ENCODE data around the gene DYNLRB1.
"Not testable (repeated sequence)": the region's sequence is repeated elsewhere in the genome, so short reads cannot be mapped to it uniquely, and the experiment has no call there.

Gene DYNLRB1

GRCh38 chr20:34495307-34495706 is 20.9 kb upstream of the DYNLRB1 start:
- Mint-ChIP-seq H3K4me3 (no peak overlapping the region), H3K9me3 (peaks cover 10% of the 10 kb centered on the region), H3K27ac (peak overlapping the region; percentile 26), H3K27me3 (no peaks in the 10 kb centered on the region), H3K36me3 (peaks cover 55% of the 10 kb centered on the region), H3K4me1 (peaks cover 13% of the 10 kb centered on the region)
- DNase-seq (ENCODE audit: low spot score in 2 of 2), result no peak
- ATAC-seq (ENCODE audit: low read depth), result no peak

DNA sequence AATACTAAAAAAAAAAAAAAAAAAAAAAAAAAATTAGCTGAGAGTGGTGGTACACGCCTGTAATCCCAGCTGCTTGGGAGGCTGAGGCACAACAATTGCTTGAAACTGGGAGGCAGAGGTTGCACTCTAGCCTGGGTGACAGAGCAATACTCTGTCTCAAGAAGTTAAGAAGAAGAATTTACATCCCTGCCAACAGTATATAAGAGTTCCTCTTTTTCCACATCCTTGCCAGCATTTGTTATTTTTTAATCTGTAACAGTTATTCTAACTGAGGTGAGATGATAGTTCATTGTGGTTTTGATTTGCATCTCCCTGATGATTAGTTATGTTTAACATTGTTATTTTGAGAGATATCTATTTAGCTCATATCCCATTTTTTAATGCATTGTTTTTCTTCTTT is 20.3 kb upstream of the DYNLRB1 start:
- H3K4me3 Mint-ChIP-seq, result no peak overlapping the region
- no peaks in the 10 kb centered on the region for H3K27me3 Mint-ChIP-seq
- H3K27ac Mint-ChIP-seq, result peak overlapping the region; percentile 26
- H3K9me3 Mint-ChIP-seq, result peaks cover 12% of the 10 kb centered on the region
- no peak for DNase-seq (ENCODE audit: low spot score in 2 of 2)
- ATAC-seq (ENCODE audit: low read depth), result peak; percentile 46
- peaks cover 58% of the 10 kb centered on the region for H3K36me3 Mint-ChIP-seq
- peaks cover 13% of the 10 kb centered on the region for H3K4me1 Mint-ChIP-seq

DNA sequence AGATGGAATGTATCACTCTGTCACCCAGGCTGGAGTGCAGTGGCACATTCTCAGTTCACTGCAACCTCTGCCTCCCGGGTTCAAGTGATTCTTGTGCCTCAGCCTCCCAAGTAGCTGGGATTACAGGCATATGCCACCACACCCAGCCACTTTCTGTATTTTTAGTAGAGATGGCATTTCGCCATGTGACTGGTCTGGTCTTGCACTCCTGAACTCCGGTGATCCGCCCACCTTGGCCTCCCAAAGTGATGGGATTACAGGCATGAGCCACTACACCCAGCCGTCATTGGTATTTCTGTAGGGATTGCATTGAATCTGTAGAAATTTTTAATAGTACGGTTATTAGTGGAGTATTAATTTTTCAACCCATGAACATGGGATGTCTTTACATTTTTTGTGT is 18.6 kb upstream of the DYNLRB1 start:
- not testable (repeated sequence) for H3K27me3 Mint-ChIP-seq; ATAC-seq (ENCODE audit: low read depth); DNase-seq (ENCODE audit: low spot score in 2 of 2); H3K4me3 Mint-ChIP-seq; H3K27ac Mint-ChIP-seq
- Mint-ChIP-seq H3K9me3 (peaks cover 12% of the 10 kb centered on the region), H3K36me3 (peaks cover 62% of the 10 kb centered on the region), H3K4me1 (peaks cover 13% of the 10 kb centered on the region)

- Mint-ChIP-seq H3K4me3 (no peak overlapping the region), H3K36me3 (peaks cover 47% of the 10 kb centered on the region), H3K27ac (no peak overlapping the region), H3K9me3 (peaks cover 12% of the 10 kb centered on the region), H3K27me3 (no peaks in the 10 kb centered on the region), H3K4me1 (peaks cover 4% of the 10 kb centered on the region)
- ATAC-seq (ENCODE audit: low read depth) (no peak), DNase-seq (ENCODE audit: low spot score in 2 of 2) (no peak)
Observed at GRCh38 chr20:34500823-34501222, 15.4 kb upstream of the DYNLRB1 start.

GRCh38 chr20:34506480-34506879 is 9.7 kb upstream of the DYNLRB1 start:
- no peaks in the 10 kb centered on the region for H3K9me3 Mint-ChIP-seq
- H3K36me3 Mint-ChIP-seq, result peaks cover 12% of the 10 kb centered on the region
- H3K27ac Mint-ChIP-seq, result peak overlapping the region; percentile 20
- H3K4me3 Mint-ChIP-seq, result no peak overlapping the region
- ATAC-seq (ENCODE audit: low read depth) (no peak), DNase-seq (ENCODE audit: low spot score in 2 of 2) (no peak)
- no peaks in the 10 kb centered on the region for H3K27me3 Mint-ChIP-seq
- no peaks in the 10 kb centered on the region for H3K4me1 Mint-ChIP-seq

GRCh38 chr20:34507702-34508413 is 8.4 kb upstream of the DYNLRB1 start:
- Mint-ChIP-seq H3K4me1 (no peaks in the 10 kb centered on the region), H3K4me3 (no peak overlapping the region), H3K27ac (no peak overlapping the region), H3K27me3 (no peaks in the 10 kb centered on the region), H3K9me3 (no peaks in the 10 kb centered on the region), H3K36me3 (peaks cover 8% of the 10 kb centered on the region)
- DNase-seq (ENCODE audit: low spot score in 2 of 2) (no peak), ATAC-seq (ENCODE audit: low read depth) (no peak)

DNA sequence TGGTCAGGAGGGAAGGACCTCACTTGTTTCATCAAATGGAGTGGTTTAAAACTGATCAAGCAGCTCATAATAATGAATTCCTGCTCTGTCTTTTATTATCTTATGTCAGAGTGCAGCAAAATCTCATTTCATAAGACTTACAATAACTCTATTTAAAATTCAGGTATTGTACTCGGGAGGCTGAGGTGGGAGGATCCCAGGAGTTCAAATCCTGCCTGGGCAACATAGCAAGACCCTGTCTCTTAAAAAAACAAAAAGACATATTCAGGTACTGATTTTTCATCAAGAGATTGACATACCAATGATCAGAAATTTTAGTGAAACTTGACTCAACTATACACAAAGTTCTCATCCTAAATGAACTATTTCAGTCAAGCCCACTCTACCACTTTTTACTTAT is 5.6 kb upstream of the DYNLRB1 start:
- Mint-ChIP-seq H3K27me3 (no peaks in the 10 kb centered on the region), H3K9me3 (no peaks in the 10 kb centered on the region), H3K4me3 (no peak overlapping the region), H3K36me3 (peaks cover 6% of the 10 kb centered on the region), H3K27ac (peak overlapping the region; percentile 60), H3K4me1 (peaks cover 17% of the 10 kb centered on the region)
- no peak for ATAC-seq (ENCODE audit: low read depth)
- DNase-seq (ENCODE audit: low spot score in 2 of 2), result no peak

DNA sequence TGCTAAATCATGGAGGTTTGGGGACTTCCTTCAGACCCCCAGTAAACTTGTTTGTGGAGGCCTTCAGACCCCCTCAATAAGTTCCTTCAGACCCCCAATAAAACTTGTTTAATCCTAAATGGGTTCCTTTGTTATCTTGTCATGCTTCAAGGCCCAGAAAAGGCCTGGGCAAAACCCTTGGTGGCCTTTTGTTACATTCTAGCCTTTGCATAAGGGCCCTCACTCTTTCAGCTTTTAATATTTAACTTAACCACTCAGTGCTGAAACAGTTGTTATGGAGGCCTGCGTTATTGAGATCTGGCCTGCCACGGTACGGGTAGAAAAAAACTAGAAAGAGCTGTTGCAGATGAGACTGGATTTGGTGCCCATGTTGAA is 4.3 kb upstream of the DYNLRB1 start:
- Mint-ChIP-seq H3K4me1 (peaks cover 17% of the 10 kb centered on the region), H3K27ac (peak overlapping the region; percentile 98), H3K36me3 (peaks cover 4% of the 10 kb centered on the region), H3K4me3 (no peak overlapping the region), H3K9me3 (no peaks in the 10 kb centered on the region), H3K27me3 (no peaks in the 10 kb centered on the region)
- no peak for DNase-seq (ENCODE audit: low spot score in 2 of 2)
- ATAC-seq (ENCODE audit: low read depth), result no peak

GRCh38 chr20:34512266-34512954 is 3.8 kb upstream of the DYNLRB1 start:
- peaks cover 17% of the 10 kb centered on the region for H3K4me1 Mint-ChIP-seq
- peaks cover 4% of the 10 kb centered on the region for H3K36me3 Mint-ChIP-seq
- no peaks in the 10 kb centered on the region for H3K9me3 Mint-ChIP-seq
- H3K27me3 Mint-ChIP-seq, result no peaks in the 10 kb centered on the region
- H3K27ac Mint-ChIP-seq, result peak overlapping the region; percentile 98
- no peak overlapping the region for H3K4me3 Mint-ChIP-seq
- ATAC-seq (ENCODE audit: low read depth) (no peak), DNase-seq (ENCODE audit: low spot score in 2 of 2) (no peak)

- H3K36me3 Mint-ChIP-seq, result peaks cover 4% of the 10 kb centered on the region
- ATAC-seq (ENCODE audit: low read depth), result no peak
- no peak overlapping the region for H3K4me3 Mint-ChIP-seq
- H3K9me3 Mint-ChIP-seq, result no peaks in the 10 kb centered on the region
- no peak for DNase-seq (ENCODE audit: low spot score in 2 of 2)
- peaks cover 20% of the 10 kb centered on the region for H3K4me1 Mint-ChIP-seq
- no peaks in the 10 kb centered on the region for H3K27me3 Mint-ChIP-seq
- peak overlapping the region; percentile 98 for H3K27ac Mint-ChIP-seq
Observed at GRCh38 chr20:34512955-34513419, 3.2 kb upstream of the DYNLRB1 start.

DNA sequence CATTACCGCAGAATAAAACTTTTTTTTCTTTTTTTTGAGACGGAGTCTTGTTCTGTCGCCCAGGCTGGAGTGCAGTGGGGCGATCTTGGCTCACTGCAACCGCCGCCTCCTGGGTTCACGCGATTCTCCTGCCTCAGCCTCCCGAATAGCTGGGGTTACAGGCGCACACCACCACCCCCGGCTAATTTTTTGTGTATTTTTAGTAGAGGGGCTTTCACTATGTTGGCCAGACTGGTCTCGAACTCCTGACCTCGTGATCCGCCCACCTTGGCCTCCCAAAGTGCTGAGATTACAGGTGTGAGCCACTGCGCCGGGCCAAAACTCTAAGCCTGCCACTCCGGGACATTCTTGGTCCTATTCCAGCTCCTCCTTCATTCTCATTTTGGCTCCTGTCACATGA is 2.2 kb upstream of the DYNLRB1 start:
- H3K27me3 Mint-ChIP-seq; H3K36me3 Mint-ChIP-seq; DNase-seq (ENCODE audit: low spot score in 2 of 2); H3K4me3 Mint-ChIP-seq; ATAC-seq (ENCODE audit: low read depth); H3K9me3 Mint-ChIP-seq: not testable (repeated sequence)
- Mint-ChIP-seq H3K4me1 (peaks cover 25% of the 10 kb centered on the region), H3K27ac (peak overlapping the region; percentile 98)

DNA sequence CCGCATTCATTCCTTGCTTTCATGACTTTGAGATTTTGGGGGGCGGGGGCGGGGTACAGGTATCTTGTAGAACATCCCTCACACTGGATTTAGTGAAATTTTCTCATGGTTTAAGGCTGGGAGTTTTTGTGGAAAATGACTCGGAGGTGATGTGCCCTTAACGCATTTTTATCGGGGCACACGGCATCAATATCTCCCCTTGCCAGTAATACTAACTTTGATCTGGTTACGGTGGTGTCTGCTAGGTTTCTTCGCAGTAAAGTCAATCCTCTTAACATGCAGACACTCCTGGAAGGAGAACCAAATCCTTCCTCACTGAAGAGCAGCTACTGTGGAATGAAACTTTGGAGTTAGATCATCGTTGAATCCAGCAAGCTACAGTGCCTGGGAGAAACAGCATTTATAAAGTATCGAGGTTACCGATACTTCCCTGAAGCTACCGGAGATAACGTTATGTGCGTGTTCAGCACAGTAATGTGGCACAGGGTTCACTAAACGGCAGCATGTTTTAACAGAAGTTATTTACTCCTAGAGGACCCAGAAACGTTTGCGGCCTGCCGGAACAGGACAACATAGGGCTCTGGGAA is 1.2 kb upstream of the DYNLRB1 start:
- peak overlapping the region; percentile 99 for H3K4me3 Mint-ChIP-seq
- no peak for DNase-seq (ENCODE audit: low spot score in 2 of 2)
- no peaks in the 10 kb centered on the region for H3K9me3 Mint-ChIP-seq
- H3K27ac Mint-ChIP-seq, result peak overlapping the region; percentile 98
- no peaks in the 10 kb centered on the region for H3K36me3 Mint-ChIP-seq
- ATAC-seq (ENCODE audit: low read depth), result no peak
- no peaks in the 10 kb centered on the region for H3K27me3 Mint-ChIP-seq
- peaks cover 27% of the 10 kb centered on the region for H3K4me1 Mint-ChIP-seq

GRCh38 chr20:34515484-34516246 is 557 bp upstream of the DYNLRB1 start:
- ATAC-seq (ENCODE audit: low read depth) (peak; percentile 70), DNase-seq (ENCODE audit: low spot score in 2 of 2) (peak; percentile 51 to 67)
- Mint-ChIP-seq H3K27me3 (no peaks in the 10 kb centered on the region), H3K4me3 (peak overlapping the region; percentile 99), H3K27ac (peak overlapping the region; percentile 98), H3K36me3 (no peaks in the 10 kb centered on the region), H3K9me3 (no peaks in the 10 kb centered on the region), H3K4me1 (peaks cover 27% of the 10 kb centered on the region)

DNA sequence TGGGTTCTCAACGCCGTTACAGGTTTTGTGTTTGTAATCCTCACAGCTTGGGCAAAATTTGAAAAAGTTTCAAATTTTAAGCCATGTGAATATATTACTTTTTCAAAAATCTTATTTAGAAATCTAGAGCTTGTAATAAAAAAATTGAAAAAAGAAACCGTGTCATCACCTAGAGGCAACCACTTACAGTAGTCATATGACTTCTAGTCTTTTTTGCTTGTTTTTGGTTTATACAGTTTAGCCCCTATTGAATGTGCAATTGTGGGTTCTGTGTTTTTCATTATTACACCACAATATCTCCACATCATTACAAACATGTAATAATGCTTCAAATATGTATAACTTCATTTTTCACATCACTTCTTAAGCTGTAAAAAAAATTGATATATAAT is 888 bp downstream of the DYNLRB1 start:
- Mint-ChIP-seq H3K36me3 (peaks cover 3% of the 10 kb centered on the region), H3K9me3 (no peaks in the 10 kb centered on the region), H3K27ac (peak overlapping the region; percentile 98), H3K4me1 (peaks cover 30% of the 10 kb centered on the region), H3K4me3 (peak overlapping the region; percentile 99), H3K27me3 (no peaks in the 10 kb centered on the region)
- ATAC-seq (ENCODE audit: low read depth), result no peak
- DNase-seq (ENCODE audit: low spot score in 2 of 2), result no peak

Measured in memory B cell (primary cell).